ENCODE results near the gene ARF3. TPM values are rescaled to one million over a fixed set of nuclear protein-coding genes. Genes with fewer than 3 reads are reported as not detected.
A peak's percentile ranks its signal among the peaks of the same experiment; 100 is the strongest.

ARF3 gene
- polyA plus RNA-seq, 3 donors: 56.5 to 88.5 (median 58.4) TPM

GRCh38 chr12:48937170-48937569, 20.1 kb downstream of the ARF3 start:
- DNase-seq: no peak
- Mint-ChIP-seq H3K9me3 (no peaks in the 10 kb centered on the region), H3K27ac (peak overlapping the region in 2 of 7 donors; percentile 21 to 32), H3K4me1 (peaks cover 33% of the 10 kb centered on the region), H3K36me3 (peaks cover 85 to 96% of the 10 kb centered on the region in 2 donors), H3K4me3 (no peak overlapping the region), H3K27me3 (ENCODE audit: low read depth in 3 of 3) (peaks cover 0 to 2% (median 0%) of the 10 kb centered on the region in 3 donors)
- intact Hi-C loops (cut with micrococcal nuclease): no loop called here
- TF ChIP-seq CTCF (IDR thresholded peaks at IDR 0.05): no peak
- peaks cover 88% of the 10 kb centered on the region for H4K20me1 ChIP-seq (ENCODE audit: insufficient read depth, low read length)
- H3K27ac ChIP-seq (ENCODE audit: low read depth in 1 of 2, low read length in 2 of 2): no peak overlapping the region
- H3K79me2 ChIP-seq (ENCODE audit: insufficient read depth, low read length): peaks cover 2% of the 10 kb centered on the region
- no peaks in the 10 kb centered on the region for H3K27me3 ChIP-seq (ENCODE audit: control insufficient read depth in 2 of 2, insufficient read depth in 2 of 2, low read length in 2 of 2)
- H2AFZ ChIP-seq (ENCODE audit: insufficient read depth, low read depth, low read length, poor library complexity, severe bottlenecking): no peak overlapping the region
- no peak overlapping the region for H3K9ac ChIP-seq (ENCODE audit: insufficient read depth, low read length, poor library complexity, severe bottlenecking)
- peaks cover 29 to 30% of the 10 kb centered on the region in 2 donors for H3K4me1 ChIP-seq (ENCODE audit: control insufficient read depth in 1 of 2, insufficient read depth in 2 of 2, low read length in 2 of 2)
- 93% methylated on average over 5 of the region's 6 CpGs for WGBS (ENCODE audit: insufficient coverage)
- H3K36me3 ChIP-seq (replicated peaks in 1 of 2; ENCODE audit: control insufficient read depth in 1 of 2, insufficient read depth in 2 of 2, low read length in 2 of 2): peaks cover 57 to 92% of the 10 kb centered on the region in 2 donors
- no peak overlapping the region for H3K4me2 ChIP-seq (replicated peaks; ENCODE audit: extremely low read depth, low read length, poor library complexity, severe bottlenecking)
- H3K9me3 ChIP-seq (replicated peaks in 1 of 2; ENCODE audit: control insufficient read depth in 1 of 2, insufficient read depth in 1 of 2, low read length in 2 of 2): no peaks in the 10 kb centered on the region
- H3K4me3 ChIP-seq (replicated peaks in 1 of 3; ENCODE audit: low read depth in 2 of 3, low read length in 3 of 3): no peak overlapping the region

GRCh38 chr12:48936379-48936979, 20.8 kb downstream of the ARF3 start:
- peaks cover 31% of the 10 kb centered on the region for H3K4me1 Mint-ChIP-seq
- no peak overlapping the region for H3K27ac ChIP-seq (ENCODE audit: low read depth in 1 of 2, low read length in 2 of 2)
- no peak overlapping the region for H3K9ac ChIP-seq (ENCODE audit: insufficient read depth, low read length, poor library complexity, severe bottlenecking)
- DNase-seq: peak; percentile 43 to 68 (median 59)
- no peaks in the 10 kb centered on the region for H3K27me3 ChIP-seq (ENCODE audit: control insufficient read depth in 2 of 2, insufficient read depth in 2 of 2, low read length in 2 of 2)
- H3K9me3 Mint-ChIP-seq: no peaks in the 10 kb centered on the region
- H3K4me3 Mint-ChIP-seq: no peak overlapping the region
- peaks cover 0 to 2% (median 0%) of the 10 kb centered on the region in 3 donors for H3K27me3 Mint-ChIP-seq (ENCODE audit: low read depth in 3 of 3)
- TF ChIP-seq CTCF (IDR thresholded peaks at IDR 0.05): peak; percentile 95
- peaks cover 81% of the 10 kb centered on the region for H4K20me1 ChIP-seq (ENCODE audit: insufficient read depth, low read length)
- peak overlapping the region in 3 of 7 donors; percentile 35 to 53 (median 36) for H3K27ac Mint-ChIP-seq
- no peak overlapping the region for H3K4me3 ChIP-seq (replicated peaks in 1 of 3; ENCODE audit: low read depth in 2 of 3, low read length in 3 of 3)
- H3K36me3 Mint-ChIP-seq: peaks cover 81 to 93% of the 10 kb centered on the region in 2 donors
- H3K9me3 ChIP-seq (replicated peaks in 1 of 2; ENCODE audit: control insufficient read depth in 1 of 2, insufficient read depth in 1 of 2, low read length in 2 of 2): no peaks in the 10 kb centered on the region
- H2AFZ ChIP-seq (ENCODE audit: insufficient read depth, low read depth, low read length, poor library complexity, severe bottlenecking): no peak overlapping the region
- H3K36me3 ChIP-seq (replicated peaks in 1 of 2; ENCODE audit: control insufficient read depth in 1 of 2, insufficient read depth in 2 of 2, low read length in 2 of 2): peaks cover 61 to 90% of the 10 kb centered on the region in 2 donors
- intact Hi-C loops (cut with micrococcal nuclease): no loop called here
- no peaks in the 10 kb centered on the region for H3K79me2 ChIP-seq (ENCODE audit: insufficient read depth, low read length)
- H3K4me1 ChIP-seq (ENCODE audit: control insufficient read depth in 1 of 2, insufficient read depth in 2 of 2, low read length in 2 of 2): peaks cover 29 to 30% of the 10 kb centered on the region in 2 donors
- H3K4me2 ChIP-seq (replicated peaks; ENCODE audit: extremely low read depth, low read length, poor library complexity, severe bottlenecking): no peak overlapping the region
